Brain pericyte (primary cell): Measurements from ENCODE around the gene GBP1.
"Not testable (repeated sequence)": the region's sequence is repeated elsewhere in the genome, so short reads cannot be mapped to it uniquely, and the experiment has no call there.

Experiments used
- DNase-seq: peaks from one replicate; pipeline ENCODE4 v3.0.0-alpha.2; 2012; ENCODE audit warnings: low read depth, low spot score

The GBP1 gene

GRCh38 chr1:89065079-89065868, at the start of gene GBP1:
TSS of gene GBP1 (minus strand) at chr1:89065208. CDS start at chr1:89063234, 1,974 bp downstream.
- DNase-seq: peak; percentile 30

- no peak for DNase-seq
Observed at GRCh38 chr1:89114662-89115061, 49.7 kb upstream of the GBP1 start.

GRCh38 chr1:89112871-89113613, 48.0 kb upstream of the GBP1 start:
- DNase-seq: no peak

- DNase-seq: no peak
Observed at GRCh38 chr1:89104687-89105086, 39.7 kb upstream of the GBP1 start.

DNA sequence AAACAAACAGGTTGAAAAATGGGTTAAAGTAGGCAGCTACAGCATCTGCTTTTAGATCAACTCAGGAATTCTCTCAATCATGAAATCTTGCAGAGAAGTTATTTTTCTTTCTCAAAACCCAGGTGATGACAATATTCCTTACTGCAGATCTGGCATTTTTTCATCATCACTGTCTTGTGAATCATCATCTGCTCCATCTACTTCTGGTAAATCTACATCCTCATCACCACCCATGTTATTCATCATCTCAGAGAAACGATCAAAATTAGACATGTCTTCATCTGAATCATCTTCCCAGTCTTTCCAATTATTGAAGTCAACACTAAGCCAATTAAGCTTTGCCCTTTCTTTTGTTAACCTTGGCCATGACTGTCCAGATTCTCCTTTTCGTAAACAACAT, 39.1 kb upstream of the GBP1 start:
- DNase-seq: no peak

GRCh38 chr1:89102021-89102420, 37.0 kb upstream of the GBP1 start:
- no peak for DNase-seq

GRCh38 chr1:89100412-89100811, 35.4 kb upstream of the GBP1 start:
- no peak for DNase-seq

GRCh38 chr1:89098857-89099256, 33.8 kb upstream of the GBP1 start:
- no peak for DNase-seq

DNA sequence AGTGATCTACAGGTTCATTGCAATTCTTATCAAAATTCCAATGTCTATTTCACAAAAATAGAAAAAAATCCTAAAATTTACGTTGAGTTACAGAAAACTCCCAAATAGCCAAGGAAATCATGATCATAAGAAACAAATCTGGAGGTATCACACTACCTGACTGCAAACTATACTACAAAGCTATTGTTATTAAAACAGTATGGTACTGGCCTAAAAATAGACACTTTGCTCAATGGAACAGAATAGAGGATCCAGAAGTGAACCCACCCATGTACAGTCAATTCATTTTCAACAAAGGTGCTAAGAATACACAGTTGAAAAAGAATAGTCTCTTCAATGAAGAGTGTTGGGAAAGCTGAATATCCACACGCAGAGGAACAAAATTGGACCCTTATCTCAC, 30.7 kb upstream of the GBP1 start:
- no peak for DNase-seq

- no peak for DNase-seq
Observed at GRCh38 chr1:89089962-89090361, 25.0 kb upstream of the GBP1 start.

DNA sequence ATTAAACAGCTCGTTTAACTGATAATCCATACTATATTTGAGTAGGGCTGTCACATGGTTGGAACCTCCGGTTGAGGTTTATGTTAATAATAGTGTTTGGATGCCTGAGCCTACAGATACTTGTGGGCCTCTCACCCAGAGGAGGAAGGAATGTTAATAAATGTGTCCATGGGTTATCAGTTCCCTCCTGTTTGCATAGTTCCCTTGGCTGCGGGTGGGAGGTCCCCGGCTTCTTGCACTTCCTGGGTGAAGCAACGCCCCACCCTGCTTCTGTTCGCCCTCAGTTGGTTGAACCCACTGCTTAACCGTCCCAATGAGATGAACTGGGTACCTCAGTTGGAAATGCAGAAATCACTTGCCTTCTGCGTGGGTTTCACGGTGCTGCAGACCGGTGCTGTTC, 23.6 kb upstream of the GBP1 start:
- no peak for DNase-seq

GRCh38 chr1:89087241-89087640, 22.2 kb upstream of the GBP1 start:
- no peak for DNase-seq

DNA sequence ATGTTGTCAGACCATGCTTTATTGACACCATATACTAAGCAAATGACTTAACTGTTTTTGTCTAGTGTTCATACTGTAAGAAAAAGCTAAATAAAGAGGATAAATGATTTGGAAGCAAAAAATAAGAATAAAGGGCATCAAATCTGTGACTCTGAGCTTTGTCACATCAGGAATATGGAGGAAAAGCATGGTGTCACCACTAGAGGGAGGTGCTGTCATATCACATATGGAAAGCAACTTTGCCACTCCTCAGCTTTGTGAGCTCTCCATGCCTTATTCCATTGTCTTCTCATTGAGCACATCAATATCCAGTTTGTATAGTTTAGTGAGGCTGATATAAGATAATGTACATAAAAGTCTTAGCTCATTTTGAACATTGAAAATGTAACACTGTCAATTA, 20.8 kb upstream of the GBP1 start:
- DNase-seq: no peak

DNA sequence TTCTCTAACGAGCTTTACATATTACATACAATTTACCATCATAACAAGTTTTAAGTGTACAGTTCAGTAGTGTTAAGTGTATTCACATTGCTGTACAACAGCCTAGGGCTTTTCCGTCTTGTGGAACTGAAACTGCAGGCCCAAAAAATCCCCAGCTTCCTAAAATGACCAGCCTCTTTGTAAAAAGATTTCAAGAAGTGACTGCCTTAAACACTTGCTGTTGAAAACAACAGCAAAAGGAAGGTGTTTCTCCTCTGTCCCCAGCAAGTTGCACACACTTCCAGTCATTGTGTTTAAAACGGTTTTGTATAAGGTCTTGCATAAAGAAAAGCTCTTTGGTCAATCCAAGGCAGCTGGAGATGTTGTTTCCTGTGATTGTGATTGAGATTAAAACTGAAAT, 16.0 kb upstream of the GBP1 start:
- no peak for DNase-seq

- DNase-seq: not testable (repeated sequence)
Observed at GRCh38 chr1:89080068-89080467, 15.1 kb upstream of the GBP1 start.

DNA sequence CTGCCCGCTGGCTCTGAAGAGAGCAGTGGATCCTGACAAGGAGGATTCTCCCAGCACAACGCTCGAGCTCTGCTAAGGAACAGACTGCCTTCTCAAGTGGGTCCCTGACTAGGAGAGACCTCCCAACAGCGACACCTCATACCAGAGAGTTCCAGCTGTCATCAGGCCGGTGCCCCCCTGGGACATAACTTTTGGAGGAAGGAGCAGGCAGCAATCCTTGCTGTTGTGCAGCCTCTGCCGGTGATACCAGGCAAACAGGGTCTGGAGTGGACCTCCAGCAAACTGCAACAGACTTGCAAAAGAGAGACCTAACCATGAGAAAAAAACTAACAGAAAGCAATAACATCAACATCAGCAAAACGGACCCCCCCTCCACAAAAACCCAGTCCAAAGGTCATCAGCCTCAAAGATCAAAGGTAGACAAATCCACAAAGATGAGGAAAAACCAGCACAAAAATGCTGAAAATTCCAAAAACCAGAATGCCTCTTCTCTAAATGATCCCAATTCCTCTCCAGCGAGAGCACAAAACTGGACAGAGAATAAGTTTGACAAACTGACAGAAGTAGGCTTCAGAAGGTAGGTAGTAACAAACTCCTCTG, 7.6 kb upstream of the GBP1 start:
- not testable (repeated sequence) for DNase-seq

DNA sequence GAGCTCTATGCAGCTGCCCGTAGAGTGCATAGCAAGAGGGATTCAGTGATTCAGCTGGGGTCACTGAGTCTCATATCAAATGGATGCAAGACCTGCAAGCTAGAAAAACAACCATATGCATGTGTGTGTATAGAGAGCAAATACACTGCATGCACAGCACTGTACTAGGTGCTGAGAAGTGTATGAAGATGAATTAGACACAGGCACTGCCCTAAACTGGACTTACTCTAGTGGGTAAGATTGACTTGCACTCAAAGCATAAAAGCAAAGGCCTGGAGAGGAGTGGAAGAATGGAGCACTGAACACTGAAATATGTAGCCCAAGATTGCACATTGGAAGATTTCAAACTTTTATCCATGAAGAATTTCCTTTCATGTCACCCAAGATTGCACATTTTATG, 5.5 kb upstream of the GBP1 start:
- DNase-seq: no peak

- DNase-seq: no peak
Observed at GRCh38 chr1:89069951-89070350, 4.9 kb upstream of the GBP1 start.

GRCh38 chr1:89068291-89068690, 3.3 kb upstream of the GBP1 start:
- DNase-seq: no peak

- no peak for DNase-seq
Observed at GRCh38 chr1:89064632-89065031, 376 bp downstream of the GBP1 start.

DNA sequence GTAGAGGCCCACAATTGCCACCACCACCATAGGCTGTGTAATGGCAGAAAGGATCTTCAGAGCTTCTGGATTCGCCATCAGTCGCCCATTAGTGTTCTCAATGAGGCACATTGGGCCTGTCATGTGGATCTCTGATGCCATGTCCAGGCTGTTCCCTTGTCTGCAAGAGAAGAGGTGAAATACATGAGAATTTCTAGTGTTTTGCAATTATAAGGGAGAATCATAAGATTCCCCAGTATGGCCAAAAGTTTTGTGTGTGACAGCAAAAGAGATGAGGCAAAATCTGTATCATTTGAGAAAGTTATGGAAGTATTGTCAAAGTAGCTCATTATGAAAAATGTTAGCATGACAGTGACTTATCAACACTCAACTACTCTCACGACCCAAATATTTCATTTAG, 1.9 kb downstream of the GBP1 start:
- DNase-seq: no peak

DNA sequence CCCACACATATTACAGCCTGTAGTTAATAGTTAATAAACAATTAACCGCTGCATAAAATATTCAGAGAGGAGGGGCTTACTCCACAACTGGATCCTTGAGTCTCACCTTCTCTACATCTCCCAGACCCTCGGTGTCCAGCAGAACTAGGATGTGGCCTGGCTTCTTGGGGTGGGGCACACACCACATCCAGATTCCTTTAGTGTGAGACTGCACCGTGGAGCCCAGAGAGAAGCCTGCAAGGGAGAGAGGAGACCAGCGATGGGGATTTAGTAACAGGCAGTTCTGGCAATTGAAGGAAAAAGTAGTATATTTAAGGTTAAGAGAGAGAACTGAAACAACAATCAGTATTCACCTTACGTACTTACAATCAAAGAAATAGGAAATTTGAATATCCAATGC, 4.9 kb downstream of the GBP1 start:
- no peak for DNase-seq

GRCh38 chr1:89051955-89052312, 13.1 kb downstream of the GBP1 start:
- no peak for DNase-seq
